ENCODE results near the gene POSTN.

POSTN gene

DNA sequence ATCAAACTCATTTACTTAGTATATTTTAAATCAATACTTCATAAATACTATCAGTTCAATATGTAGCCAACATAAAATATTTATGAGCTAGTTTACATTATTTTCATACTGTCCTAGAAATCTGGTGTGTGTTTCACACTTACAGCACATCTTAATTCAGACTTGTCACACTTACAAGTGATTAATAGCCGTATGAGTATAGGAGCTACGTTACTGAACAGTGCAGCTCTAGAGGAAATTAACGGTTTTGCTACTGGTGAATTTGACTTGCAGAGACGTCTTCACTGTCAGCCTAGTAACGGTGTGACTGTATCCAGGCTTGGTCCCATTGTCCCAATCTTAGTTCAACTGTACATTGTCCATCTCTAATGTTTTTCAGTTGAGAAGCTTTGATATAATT, 33.7 kb upstream of the POSTN start:
- 53% methylated on average over 4 of the region's 5 CpGs for WGBS
- Histone ChIP-seq H3K9ac (ENCODE audit: low read length) (no peak overlapping the region), H3K23ac (ENCODE audit: low read length in 2 of 2) (no peak overlapping the region), H3K18ac (ENCODE audit: low read depth in 1 of 2, low read length in 2 of 2) (no peak overlapping the region), H4K8ac (ENCODE audit: low read length) (no peak overlapping the region), H3K4me2 (ENCODE audit: low read length, poor library complexity, severe bottlenecking) (no peak overlapping the region), H3K36me3 (ENCODE audit: control insufficient read depth in 1 of 2, insufficient read depth in 2 of 2, low read depth in 1 of 2, low read length in 2 of 2) (no peaks in the 10 kb centered on the region), H2BK5ac (ENCODE audit: low read depth, low read length, poor library complexity, severe bottlenecking) (no peak overlapping the region), H3K14ac (ENCODE audit: low read length in 2 of 2) (no peak overlapping the region), H2AFZ (ENCODE audit: low read depth, low read length) (no peak overlapping the region), H3K4me3 (ENCODE audit: insufficient read depth in 1 of 2, low read depth in 1 of 2, low read length in 2 of 2) (no peak overlapping the region), H4K91ac (ENCODE audit: low read length) (no peak overlapping the region), H3K9me3 (ENCODE audit: control insufficient read depth, low read length) (no peaks in the 10 kb centered on the region), H3K4me1 (ENCODE audit: control insufficient read depth, insufficient read depth, low read depth, low read length) (no peaks in the 10 kb centered on the region), H2BK12ac (ENCODE audit: low read length in 2 of 2) (no peak overlapping the region), H3K4ac (ENCODE audit: low read depth in 1 of 2, low read length in 2 of 2) (no peak overlapping the region), H2AK5ac (ENCODE audit: low read length, severe bottlenecking) (no peak overlapping the region), H2BK15ac (ENCODE audit: low read depth, poor library complexity, severe bottlenecking) (no peak overlapping the region), H3K79me1 (replicated peaks; ENCODE audit: low read length, poor library complexity, severe bottlenecking) (no peaks in the 10 kb centered on the region), H3K27ac (ENCODE audit: low read length, poor library complexity, severe bottlenecking) (no peak overlapping the region), H3K27me3 (ENCODE audit: control insufficient read depth in 1 of 2, insufficient read depth in 1 of 2, low read length in 2 of 2) (no peaks in the 10 kb centered on the region), H2BK120ac (ENCODE audit: low read depth, low read length) (no peak overlapping the region)
- no peak for DNase-seq

DNA sequence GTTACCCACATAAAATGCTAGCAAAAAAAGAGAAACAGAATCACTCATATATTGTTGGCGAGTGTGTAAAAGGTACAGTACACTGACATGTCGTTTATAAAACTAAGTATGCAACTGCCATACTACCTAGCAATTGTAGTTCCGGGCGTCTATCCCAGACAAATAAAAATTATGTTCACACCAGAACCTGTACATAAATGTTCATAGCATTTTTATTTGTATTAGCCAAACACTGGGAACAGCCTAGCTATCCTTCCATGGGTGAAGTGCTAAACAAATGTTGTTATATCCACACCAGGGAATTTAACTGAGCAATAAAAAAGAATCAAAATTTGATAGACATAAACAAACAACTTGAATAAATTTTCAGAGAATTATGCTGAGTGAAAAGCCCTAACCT, 28.9 kb upstream of the POSTN start:
- no peak for DNase-seq
- Histone ChIP-seq H3K4me1 (ENCODE audit: control insufficient read depth, insufficient read depth, low read depth, low read length) (no peaks in the 10 kb centered on the region), H4K91ac (ENCODE audit: low read length) (no peak overlapping the region), H2BK5ac (ENCODE audit: low read depth, low read length, poor library complexity, severe bottlenecking) (no peak overlapping the region), H3K9ac (ENCODE audit: low read length) (no peak overlapping the region), H3K14ac (ENCODE audit: low read length in 2 of 2) (no peak overlapping the region), H3K36me3 (ENCODE audit: control insufficient read depth in 1 of 2, insufficient read depth in 2 of 2, low read depth in 1 of 2, low read length in 2 of 2) (no peaks in the 10 kb centered on the region), H3K4me2 (ENCODE audit: low read length, poor library complexity, severe bottlenecking) (no peak overlapping the region), H4K8ac (ENCODE audit: low read length) (no peak overlapping the region), H2BK120ac (ENCODE audit: low read depth, low read length) (no peak overlapping the region), H3K4me3 (ENCODE audit: insufficient read depth in 1 of 2, low read depth in 1 of 2, low read length in 2 of 2) (no peak overlapping the region), H2BK15ac (ENCODE audit: low read depth, poor library complexity, severe bottlenecking) (no peak overlapping the region), H3K4ac (ENCODE audit: low read depth in 1 of 2, low read length in 2 of 2) (no peak overlapping the region), H3K27me3 (ENCODE audit: control insufficient read depth in 1 of 2, insufficient read depth in 1 of 2, low read length in 2 of 2) (no peaks in the 10 kb centered on the region), H3K23ac (ENCODE audit: low read length in 2 of 2) (no peak overlapping the region), H2BK12ac (ENCODE audit: low read length in 2 of 2) (no peak overlapping the region), H2AFZ (ENCODE audit: low read depth, low read length) (no peak overlapping the region), H3K27ac (ENCODE audit: low read length, poor library complexity, severe bottlenecking) (no peak overlapping the region), H3K18ac (ENCODE audit: low read depth in 1 of 2, low read length in 2 of 2) (no peak overlapping the region), H3K9me3 (ENCODE audit: control insufficient read depth, low read length) (no peaks in the 10 kb centered on the region), H3K79me1 (replicated peaks; ENCODE audit: low read length, poor library complexity, severe bottlenecking) (no peaks in the 10 kb centered on the region), H2AK5ac (ENCODE audit: low read length, severe bottlenecking) (no peak overlapping the region)
- WGBS, result 95% methylated on average over 3 of the region's 4 CpGs

DNA sequence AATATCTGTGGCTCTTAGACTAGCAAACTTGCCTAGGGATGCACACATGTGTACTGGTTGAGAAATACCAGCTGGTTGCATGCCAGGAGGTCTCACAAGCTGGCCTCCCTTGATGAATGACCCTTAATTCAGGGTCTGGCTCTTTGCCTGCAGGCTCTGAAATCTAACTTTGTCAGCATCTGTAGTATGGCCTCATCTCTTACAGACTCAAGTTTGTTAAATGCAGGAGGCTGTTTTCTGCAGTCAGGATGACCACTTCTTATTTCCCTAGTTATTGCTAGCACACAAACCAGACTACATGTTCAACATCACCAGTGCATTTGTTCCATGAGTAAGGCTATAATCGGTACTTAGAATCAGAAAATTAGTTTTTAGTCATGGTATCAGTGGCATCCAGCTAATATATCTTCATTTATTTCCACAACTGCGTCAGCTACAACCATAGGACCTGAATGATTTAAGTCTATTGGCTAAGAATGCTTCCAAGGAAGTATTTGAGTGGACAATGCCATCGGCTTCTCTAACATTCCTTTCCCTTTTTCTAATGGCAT, 23.3 kb upstream of the POSTN start:
- WGBS, result 50% methylated on average over 1 of the region's 3 CpGs
- peak; percentile 79 for DNase-seq
- Histone ChIP-seq H3K79me1 (replicated peaks; ENCODE audit: low read length, poor library complexity, severe bottlenecking) (no peaks in the 10 kb centered on the region), H3K4me2 (ENCODE audit: low read length, poor library complexity, severe bottlenecking) (no peak overlapping the region), H3K4me1 (ENCODE audit: control insufficient read depth, insufficient read depth, low read depth, low read length) (peaks cover 2% of the 10 kb centered on the region), H4K91ac (ENCODE audit: low read length) (no peak overlapping the region), H3K4me3 (ENCODE audit: insufficient read depth in 1 of 2, low read depth in 1 of 2, low read length in 2 of 2) (no peak overlapping the region), H2BK5ac (ENCODE audit: low read depth, low read length, poor library complexity, severe bottlenecking) (no peak overlapping the region), H3K18ac (ENCODE audit: low read depth in 1 of 2, low read length in 2 of 2) (no peak overlapping the region), H3K14ac (ENCODE audit: low read length in 2 of 2) (no peak overlapping the region), H3K9ac (ENCODE audit: low read length) (no peak overlapping the region), H2AFZ (ENCODE audit: low read depth, low read length) (no peak overlapping the region), H2BK12ac (ENCODE audit: low read length in 2 of 2) (no peak overlapping the region), H3K27ac (ENCODE audit: low read length, poor library complexity, severe bottlenecking) (no peak overlapping the region), H3K36me3 (ENCODE audit: control insufficient read depth in 1 of 2, insufficient read depth in 2 of 2, low read depth in 1 of 2, low read length in 2 of 2) (no peaks in the 10 kb centered on the region), H2BK120ac (ENCODE audit: low read depth, low read length) (no peak overlapping the region), H3K27me3 (ENCODE audit: control insufficient read depth in 1 of 2, insufficient read depth in 1 of 2, low read length in 2 of 2) (no peaks in the 10 kb centered on the region), H3K4ac (ENCODE audit: low read depth in 1 of 2, low read length in 2 of 2) (no peak overlapping the region), H3K23ac (ENCODE audit: low read length in 2 of 2) (no peak overlapping the region), H3K9me3 (ENCODE audit: control insufficient read depth, low read length) (no peaks in the 10 kb centered on the region), H4K8ac (ENCODE audit: low read length) (no peak overlapping the region), H2BK15ac (ENCODE audit: low read depth, poor library complexity, severe bottlenecking) (no peak overlapping the region), H2AK5ac (ENCODE audit: low read length, severe bottlenecking) (no peak overlapping the region)

DNA sequence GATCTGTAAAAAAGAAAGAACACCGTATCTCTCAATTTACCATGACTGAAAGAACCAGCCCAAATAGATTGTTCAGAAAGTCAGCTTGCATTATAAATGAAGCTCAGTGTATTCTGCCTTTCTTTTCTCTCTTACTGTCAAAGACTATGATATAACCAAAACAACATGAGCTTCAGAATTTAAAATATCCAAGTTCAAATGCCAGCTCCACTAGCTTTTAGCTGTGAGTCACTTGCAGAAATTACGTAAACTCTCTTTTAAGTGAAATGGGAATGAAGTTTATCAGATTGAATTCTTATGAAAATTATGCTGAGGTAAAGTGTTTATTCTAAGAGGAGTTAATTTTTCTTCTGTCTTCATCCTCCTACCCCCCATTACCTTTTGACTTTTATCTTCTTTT, 20.0 kb upstream of the POSTN start:
- Histone ChIP-seq H3K4me1 (ENCODE audit: control insufficient read depth, insufficient read depth, low read depth, low read length) (peaks cover 2% of the 10 kb centered on the region), H2BK12ac (ENCODE audit: low read length in 2 of 2) (no peak overlapping the region), H2BK15ac (ENCODE audit: low read depth, poor library complexity, severe bottlenecking) (no peak overlapping the region), H3K27me3 (ENCODE audit: control insufficient read depth in 1 of 2, insufficient read depth in 1 of 2, low read length in 2 of 2) (no peaks in the 10 kb centered on the region), H2BK120ac (ENCODE audit: low read depth, low read length) (no peak overlapping the region), H4K91ac (ENCODE audit: low read length) (no peak overlapping the region), H3K9ac (ENCODE audit: low read length) (no peak overlapping the region), H2AFZ (ENCODE audit: low read depth, low read length) (no peak overlapping the region), H3K79me1 (replicated peaks; ENCODE audit: low read length, poor library complexity, severe bottlenecking) (no peaks in the 10 kb centered on the region), H3K9me3 (ENCODE audit: control insufficient read depth, low read length) (no peaks in the 10 kb centered on the region), H3K4me2 (ENCODE audit: low read length, poor library complexity, severe bottlenecking) (no peak overlapping the region), H2AK5ac (ENCODE audit: low read length, severe bottlenecking) (no peak overlapping the region), H3K23ac (ENCODE audit: low read length in 2 of 2) (no peak overlapping the region), H3K14ac (ENCODE audit: low read length in 2 of 2) (no peak overlapping the region), H3K36me3 (ENCODE audit: control insufficient read depth in 1 of 2, insufficient read depth in 2 of 2, low read depth in 1 of 2, low read length in 2 of 2) (no peaks in the 10 kb centered on the region), H3K27ac (ENCODE audit: low read length, poor library complexity, severe bottlenecking) (peak overlapping the region; percentile 53), H3K4ac (ENCODE audit: low read depth in 1 of 2, low read length in 2 of 2) (no peak overlapping the region), H3K4me3 (ENCODE audit: insufficient read depth in 1 of 2, low read depth in 1 of 2, low read length in 2 of 2) (no peak overlapping the region), H4K8ac (ENCODE audit: low read length) (no peak overlapping the region), H2BK5ac (ENCODE audit: low read depth, low read length, poor library complexity, severe bottlenecking) (no peak overlapping the region), H3K18ac (ENCODE audit: low read depth in 1 of 2, low read length in 2 of 2) (no peak overlapping the region)
- DNase-seq, result peak; percentile 50
- WGBS, result 73% methylated on average over 1 of the region's 2 CpGs

All from mesenchymal stem cell (in vitro differentiated cells and primary cell).